Left ventricle myocardium superior (tissue), 1 donor: ENCODE results near the gene IKZF4. TPM values are rescaled to one million over a fixed set of nuclear protein-coding genes. Genes with fewer than 3 reads are reported as not detected.
A peak's percentile ranks its signal among the peaks of the same experiment; 100 is the strongest.
"Not testable (repeated sequence)": the region's sequence is repeated elsewhere in the genome, so short reads cannot be mapped to it uniquely, and the experiment has no call there.

Experiments used
- ATAC-seq: fragments of 200-7000 bp; cut with Tn5 transposase; one replicate; pipeline ENCODE4 v1.9.1; 2020; ENCODE audit warnings: mild to moderate bottlenecking, moderate library complexity
- DNase-seq: peaks from one replicate; pipeline ENCODE4 v3.0.0-alpha.2; 2020
- intact Hi-C: fragments of 100-400 bp; cut with micrococcal nuclease; formaldehyde crosslinking; loops from one replicate; pipeline ENCODE4 v1.11.0; 2022
- total RNA-seq: library from RNA; stranded (reverse); fragmentation: NEBNext Ultra II Directional; extraction: Animal tissue kit (Norgen Biotek cat#: 25700); gene quantifications from one replicate; pipeline ENCODE4 v1.2.1, GENCODE V29; 2021
- donor health status: DM: no; HTN: yes; CAD: no; lungs with severe emphysema.

The IKZF4 gene
- total RNA-seq, 1 donor from 2014 or later: 7.5 TPM

DNA sequence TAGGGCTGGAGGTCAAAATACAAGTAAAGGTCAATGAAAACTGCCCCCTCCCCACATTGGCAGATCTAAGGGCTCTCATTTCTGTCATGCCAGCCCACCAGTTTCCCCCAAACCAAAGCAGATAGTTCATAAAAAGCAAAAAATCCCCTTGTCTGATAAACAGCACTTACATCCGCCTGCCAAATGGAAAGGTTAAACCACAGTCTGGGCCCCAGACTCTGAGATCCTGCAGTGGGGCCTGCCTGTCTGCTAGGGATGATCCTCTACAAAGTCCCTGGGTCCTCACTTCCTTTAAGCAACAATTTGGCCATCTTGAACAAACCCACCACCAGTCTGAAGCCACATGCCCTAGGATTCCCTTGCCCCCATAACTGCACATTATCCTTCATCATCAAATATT, 11.1 kb downstream of the IKZF4 start:
- DNase-seq (no peak), ATAC-seq (no peak)
- intact Hi-C loops: no loop called here

DNA sequence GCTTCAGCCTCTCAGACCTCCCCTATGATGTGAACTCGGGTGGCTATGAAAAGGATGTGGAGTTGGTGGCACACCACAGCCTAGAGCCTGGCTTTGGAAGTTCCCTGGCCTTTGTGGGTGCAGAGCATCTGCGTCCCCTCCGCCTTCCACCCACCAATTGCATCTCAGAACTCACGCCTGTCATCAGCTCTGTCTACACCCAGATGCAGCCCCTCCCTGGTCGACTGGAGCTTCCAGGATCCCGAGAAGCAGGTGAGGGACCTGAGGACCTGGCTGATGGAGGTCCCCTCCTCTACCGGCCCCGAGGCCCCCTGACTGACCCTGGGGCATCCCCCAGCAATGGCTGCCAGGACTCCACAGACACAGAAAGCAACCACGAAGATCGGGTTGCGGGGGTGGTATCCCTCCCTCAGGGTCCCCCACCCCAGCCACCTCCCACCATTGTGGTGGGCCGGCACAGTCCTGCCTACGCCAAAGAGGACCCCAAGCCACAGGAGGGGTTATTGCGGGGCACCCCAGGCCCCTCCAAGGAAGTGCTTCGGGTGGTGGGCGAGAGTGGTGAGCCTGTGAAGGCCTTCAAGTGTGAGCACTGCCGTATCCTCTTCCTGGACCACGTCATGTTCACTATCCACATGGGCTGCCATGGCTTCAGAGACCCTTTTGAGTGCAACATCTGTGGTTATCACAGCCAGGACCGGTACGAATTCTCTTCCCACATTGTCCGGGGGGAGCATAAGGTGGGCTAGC, 13.9 kb downstream of the IKZF4 start:
- no peak for ATAC-seq
- no peak for DNase-seq
- intact Hi-C loops: no loop called here

- intact Hi-C loops: no loop called here
- ATAC-seq (no peak), DNase-seq (no peak)
Observed at GRCh38 chr12:56037161-56037560, 16.3 kb downstream of the IKZF4 start.

DNA sequence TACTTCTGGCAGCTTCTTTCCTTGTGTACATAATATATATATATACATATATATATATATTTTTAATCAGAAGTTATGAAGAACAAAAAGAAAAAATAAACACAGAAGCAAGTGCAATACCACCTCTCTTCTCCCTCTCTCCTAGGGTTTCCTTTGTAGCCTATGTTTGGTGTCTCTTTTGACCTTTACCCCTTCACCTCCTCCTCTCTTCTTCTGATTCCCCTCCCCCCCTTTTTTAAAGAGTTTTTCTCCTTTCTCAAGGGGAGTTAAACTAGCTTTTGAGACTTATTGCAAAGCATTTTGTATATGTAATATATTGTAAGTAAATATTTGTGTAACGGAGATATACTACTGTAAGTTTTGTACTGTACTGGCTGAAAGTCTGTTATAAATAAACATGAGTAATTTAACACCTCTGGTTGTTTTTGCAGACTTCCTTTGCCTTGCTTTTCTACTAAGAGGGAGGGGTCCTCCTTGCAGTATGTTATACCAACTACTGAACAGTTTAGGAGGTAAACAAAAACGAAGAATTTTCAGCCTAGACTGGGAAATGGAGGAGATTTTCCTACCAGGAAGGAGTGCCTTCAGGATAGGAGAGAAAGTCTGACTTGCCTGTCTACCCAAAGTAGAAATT, 17.3 kb downstream of the IKZF4 start:
- ATAC-seq (no peak), DNase-seq (no peak)
- intact Hi-C loops: no loop called here

DNA sequence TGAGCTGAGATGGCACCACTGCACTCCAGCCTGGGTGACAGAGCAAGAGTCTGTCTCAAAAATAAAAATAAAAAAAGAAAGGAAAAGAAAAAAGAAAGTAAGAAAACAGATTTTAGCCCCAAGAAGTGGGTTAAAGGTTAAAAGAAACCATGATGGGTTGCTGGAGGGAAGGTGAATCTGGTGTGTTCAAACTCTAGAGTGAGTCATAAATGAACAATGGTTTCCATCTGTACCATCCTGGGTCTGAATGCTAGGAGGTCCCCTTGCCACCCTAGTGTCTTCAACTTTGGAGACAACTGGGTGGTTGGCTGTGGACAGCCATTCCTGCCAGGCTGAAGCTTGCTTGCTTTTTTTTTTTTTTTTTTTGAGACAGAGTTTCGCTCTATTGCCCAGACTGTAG, 19.3 kb downstream of the IKZF4 start:
- intact Hi-C loops: no loop called here
- DNase-seq (no peak), ATAC-seq (no peak)

DNA sequence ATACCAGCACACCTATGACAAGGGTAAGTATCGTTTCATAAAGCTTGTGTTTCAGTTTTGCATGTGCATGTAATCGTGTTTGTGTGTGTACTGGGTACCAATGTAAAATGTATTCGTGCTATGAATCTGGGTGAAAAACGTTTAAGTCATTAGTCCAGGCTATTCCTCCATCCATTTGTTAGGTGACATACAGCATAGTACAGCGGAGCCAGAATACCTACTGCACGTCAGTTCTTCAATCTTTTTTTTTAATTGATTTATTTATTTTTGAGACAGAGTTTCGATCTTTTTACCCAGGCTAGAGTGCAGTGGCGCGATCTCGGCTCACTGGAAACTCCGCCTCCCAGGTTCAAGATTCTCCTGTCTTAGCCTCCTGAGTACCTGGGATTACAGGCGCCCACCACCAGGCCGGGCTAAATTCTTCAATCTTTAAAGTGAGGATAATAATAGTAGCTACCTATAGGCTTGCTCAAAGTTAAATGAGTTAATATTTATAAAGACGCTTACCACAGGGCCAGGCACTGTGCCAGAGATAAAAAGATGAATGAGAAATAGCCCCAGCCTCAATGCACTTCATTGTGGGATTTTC, 20.2 kb downstream of the IKZF4 start:
- no peak for DNase-seq
- intact Hi-C loops: no loop called here

GRCh38 chr12:56041552-56042429, 20.9 kb downstream of the IKZF4 start, which contains the start of gene RPS26:
TSS of gene RPS26 (plus strand) at chr12:56041918. CDS start at chr12:56042167, 249 bp downstream.
- intact Hi-C loops: no loop called here
- ATAC-seq (peak; percentile 97), DNase-seq (peak; percentile 96)

More for the DNA sequence above, 20.2 kb downstream of the IKZF4 start:
- no peak for ATAC-seq

DNA sequence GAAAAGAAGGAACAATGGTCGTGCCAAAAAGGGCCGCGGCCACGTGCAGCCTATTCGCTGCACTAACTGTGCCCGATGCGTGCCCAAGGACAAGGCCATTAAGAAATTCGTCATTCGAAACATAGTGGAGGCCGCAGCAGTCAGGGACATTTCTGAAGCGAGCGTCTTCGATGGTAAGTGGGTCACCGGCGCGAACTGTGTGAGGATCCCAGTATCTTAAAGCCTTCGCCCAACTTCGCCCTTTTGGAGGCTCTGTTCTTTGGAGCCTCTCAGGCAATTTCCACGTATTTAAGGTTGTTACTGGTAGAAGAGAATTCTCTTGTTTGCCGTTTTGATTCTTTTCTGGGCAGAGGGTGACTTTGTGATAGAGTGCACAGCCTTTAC, 21.6 kb downstream of the IKZF4 start:
- intact Hi-C loops, DNase-seq, ATAC-seq: not testable (repeated sequence)

- intact Hi-C loops: no loop called here
- ATAC-seq: no peak
- DNase-seq: no peak
Observed at GRCh38 chr12:56042843-56043242, 22.0 kb downstream of the IKZF4 start.

GRCh38 chr12:56046027-56046780, 25.4 kb downstream of the IKZF4 start:
- ATAC-seq (no peak), DNase-seq (no peak)
- intact Hi-C loops: no loop called here

GRCh38 chr12:56053407-56053893, 32.6 kb downstream of the IKZF4 start:
- ATAC-seq: no peak
- intact Hi-C loops: no loop called here
- no peak for DNase-seq

DNA sequence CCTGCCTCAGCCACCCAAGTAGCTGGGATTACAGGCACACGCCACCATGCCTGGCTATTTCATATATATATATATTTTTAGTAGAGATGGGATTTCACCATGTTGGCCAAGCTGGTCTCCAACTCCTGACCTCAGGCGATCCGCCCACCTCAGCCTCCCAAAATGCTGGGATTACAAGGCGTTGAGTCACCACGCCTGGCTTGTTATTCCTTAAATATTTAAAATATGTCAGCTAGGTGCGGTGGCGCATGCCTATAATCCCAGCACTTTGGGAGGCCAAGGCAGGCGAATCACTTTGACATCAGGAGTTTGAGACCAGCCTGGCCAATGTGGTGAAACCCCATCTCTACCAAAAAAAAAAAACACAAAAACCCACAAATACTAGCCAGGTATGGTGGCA, 39.1 kb downstream of the IKZF4 start:
- DNase-seq, ATAC-seq, intact Hi-C loops: not testable (repeated sequence)

GRCh38 chr12:56061982-56062381, 41.1 kb downstream of the IKZF4 start:
- ATAC-seq (no peak), DNase-seq (no peak)
- intact Hi-C loops: no loop called here

DNA sequence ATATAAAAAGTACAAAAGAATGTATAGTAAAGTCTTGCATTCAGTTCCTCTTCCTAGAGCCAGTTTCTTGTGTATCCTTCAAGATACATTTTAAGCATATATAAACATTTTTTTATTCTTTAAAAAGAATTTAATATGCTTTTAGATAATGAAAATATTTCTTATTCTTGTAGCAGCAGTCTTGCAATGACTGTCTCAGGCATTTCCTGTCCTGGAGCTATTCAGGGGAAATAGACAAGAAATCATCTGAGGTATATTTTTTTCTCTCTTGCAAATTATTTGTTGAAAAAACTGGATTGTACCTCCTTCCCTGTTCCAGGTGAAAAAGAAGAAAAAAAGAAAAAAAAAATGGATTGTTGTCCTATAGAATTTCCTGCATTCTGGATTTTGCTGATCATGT, 42.2 kb downstream of the IKZF4 start:
- DNase-seq (no peak), ATAC-seq (no peak)
- intact Hi-C loops: no loop called here

GRCh38 chr12:56071648-56072047, 50.8 kb downstream of the IKZF4 start:
- no peak for DNase-seq
- no peak for ATAC-seq
- intact Hi-C loops: no loop called here

DNA sequence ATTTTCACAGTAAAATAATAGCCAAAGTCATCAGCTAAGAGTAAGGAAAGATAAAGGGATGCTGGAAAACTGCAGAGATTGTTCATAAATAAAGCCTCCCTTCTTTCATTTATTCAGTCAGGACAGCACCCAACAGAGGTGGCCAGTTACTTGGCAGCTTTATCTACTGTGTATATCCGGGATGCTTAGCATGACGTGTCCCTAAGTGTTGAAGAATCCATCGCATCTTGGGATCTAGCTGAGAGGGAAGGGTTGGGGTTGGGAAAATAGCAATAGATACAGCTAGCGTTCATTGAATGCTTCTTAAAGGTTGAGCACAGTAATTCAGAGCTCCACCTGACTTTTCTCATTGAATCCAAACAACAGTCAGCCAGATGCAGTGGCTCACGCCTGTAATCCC, 53.6 kb downstream of the IKZF4 start:
- intact Hi-C loops: no loop called here
- DNase-seq: no peak
- no peak for ATAC-seq

GRCh38 chr12:56077966-56078365, 57.1 kb downstream of the IKZF4 start:
- DNase-seq, ATAC-seq, intact Hi-C loops: not testable (repeated sequence)

DNA sequence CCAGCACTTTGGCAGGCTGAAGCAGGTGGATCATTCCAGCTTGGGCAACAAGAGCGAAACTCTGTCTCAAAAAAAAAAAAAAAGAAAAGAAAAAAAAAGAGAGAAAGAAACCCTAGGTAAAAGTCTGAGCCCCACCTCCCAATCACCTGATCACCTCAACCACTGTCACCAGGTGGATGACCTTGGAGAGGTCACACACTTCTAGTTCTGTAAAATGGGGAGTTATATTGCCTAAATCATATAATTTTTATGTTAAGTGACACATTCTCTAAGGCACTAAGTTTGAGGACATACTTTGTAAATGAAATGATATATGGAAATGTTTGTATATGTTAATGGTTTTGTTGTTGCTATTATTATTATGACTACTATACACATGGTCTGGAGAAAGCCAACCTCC, 57.6 kb downstream of the IKZF4 start:
- DNase-seq (no peak), ATAC-seq (no peak)
- intact Hi-C loops: no loop called here
